ENCODE results near the gene G2E3. TPM values are rescaled to one million over a fixed set of nuclear protein-coding genes. Genes with fewer than 3 reads are reported as not detected.

Gene G2E3, protein sequence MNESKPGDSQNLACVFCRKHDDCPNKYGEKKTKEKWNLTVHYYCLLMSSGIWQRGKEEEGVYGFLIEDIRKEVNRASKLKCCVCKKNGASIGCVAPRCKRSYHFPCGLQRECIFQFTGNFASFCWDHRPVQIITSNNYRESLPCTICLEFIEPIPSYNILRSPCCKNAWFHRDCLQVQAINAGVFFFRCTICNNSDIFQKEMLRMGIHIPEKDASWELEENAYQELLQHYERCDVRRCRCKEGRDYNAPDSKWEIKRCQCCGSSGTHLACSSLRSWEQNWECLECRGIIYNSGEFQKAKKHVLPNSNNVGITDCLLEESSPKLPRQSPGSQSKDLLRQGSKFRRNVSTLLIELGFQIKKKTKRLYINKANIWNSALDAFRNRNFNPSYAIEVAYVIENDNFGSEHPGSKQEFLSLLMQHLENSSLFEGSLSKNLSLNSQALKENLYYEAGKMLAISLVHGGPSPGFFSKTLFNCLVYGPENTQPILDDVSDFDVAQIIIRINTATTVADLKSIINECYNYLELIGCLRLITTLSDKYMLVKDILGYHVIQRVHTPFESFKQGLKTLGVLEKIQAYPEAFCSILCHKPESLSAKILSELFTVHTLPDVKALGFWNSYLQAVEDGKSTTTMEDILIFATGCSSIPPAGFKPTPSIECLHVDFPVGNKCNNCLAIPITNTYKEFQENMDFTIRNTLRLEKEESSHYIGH
- 7.0 and 34.6 TPM in 2 replicates for total RNA-seq

DNA sequence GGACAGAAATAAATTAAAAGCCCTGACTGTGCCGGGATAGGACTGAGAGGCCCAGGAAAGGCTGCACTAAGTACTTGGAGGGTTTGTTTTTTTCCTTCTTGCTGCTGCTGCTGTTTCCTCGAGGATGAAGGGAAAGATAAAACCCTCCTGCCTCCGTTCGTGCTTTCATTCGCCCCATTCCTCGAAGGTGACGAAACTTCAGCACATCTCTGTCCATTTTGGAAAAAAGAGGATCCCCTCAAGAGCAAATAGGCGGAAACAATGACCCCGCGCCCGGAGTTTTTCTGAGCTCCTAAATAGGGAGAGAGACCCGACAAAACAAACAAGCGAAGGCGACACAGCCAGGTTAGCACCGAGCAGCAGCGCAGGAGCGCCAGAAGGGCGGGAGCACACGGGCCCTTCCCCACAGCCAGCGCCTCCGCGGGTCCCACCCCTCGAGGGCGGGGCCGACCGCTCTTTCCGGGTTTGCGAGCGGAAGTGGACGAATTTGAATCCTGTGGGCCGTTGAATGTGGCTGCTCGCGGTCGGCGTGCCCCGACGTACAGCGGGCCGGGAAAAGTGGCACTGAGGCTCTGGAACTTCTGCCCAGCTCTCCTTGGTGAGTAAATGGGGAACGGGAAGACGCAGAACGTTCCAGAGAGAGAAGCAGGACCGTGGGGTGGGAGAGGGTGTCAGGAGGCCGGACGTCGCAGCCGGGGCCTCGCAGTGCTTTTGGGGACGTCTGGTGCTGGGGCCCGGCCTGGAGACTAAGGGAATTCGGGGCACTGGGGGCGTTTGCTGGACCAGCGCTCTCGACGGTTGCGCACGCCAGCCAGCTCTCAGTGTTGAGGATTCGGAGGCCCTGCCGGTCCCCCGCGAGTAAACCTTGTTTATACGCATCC is at the start of gene G2E3:
TSS of gene G2E3 (plus strand) at position 484 of the 881 bp plus-strand sequence. CDS start 21,922 bp downstream, outside the sequence.

DNA sequence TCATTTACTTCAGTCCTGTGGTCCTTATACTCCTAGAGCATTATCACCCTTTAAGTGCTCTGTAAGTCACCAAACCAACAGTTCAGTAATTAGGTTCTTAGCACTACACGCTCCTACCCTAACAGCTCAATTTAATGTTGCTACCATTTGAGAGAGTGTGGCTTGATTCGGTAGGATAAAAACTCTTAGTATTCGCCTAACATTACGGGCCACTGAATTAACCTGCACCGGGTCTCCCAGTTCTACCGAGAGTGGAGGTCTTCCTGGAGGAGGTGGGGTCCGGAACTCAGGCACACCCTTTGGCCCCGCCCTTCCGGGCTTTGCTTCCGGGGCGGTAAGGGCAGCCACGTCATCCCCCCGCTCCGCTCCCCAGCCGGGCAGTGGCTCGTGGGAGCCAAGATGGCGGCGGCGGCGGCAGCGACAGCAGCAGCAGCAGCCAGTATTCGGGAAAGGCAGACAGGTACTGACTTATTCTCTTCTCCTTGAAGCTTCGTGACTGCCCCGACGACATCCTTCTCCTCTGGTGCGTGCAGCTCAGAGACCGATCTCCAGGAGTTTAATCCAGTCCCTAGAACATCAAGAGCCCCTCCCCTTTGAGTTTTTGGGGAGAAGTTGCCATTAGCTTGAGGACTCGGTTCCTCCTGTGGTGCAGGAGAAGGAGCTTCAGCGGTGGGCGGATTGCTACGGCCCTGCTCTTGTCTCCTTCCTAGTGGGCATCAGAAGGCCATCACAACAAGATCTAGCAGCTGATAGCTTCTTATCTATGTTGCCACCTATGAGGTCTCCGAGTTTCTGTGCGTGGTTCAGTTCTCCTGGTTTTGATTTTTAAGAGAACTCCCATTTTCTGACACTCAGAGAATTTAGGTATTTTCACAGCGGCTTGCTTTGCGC is 63.2 kb downstream of the G2E3 start, which contains the start of gene SCFD1:
TSS of gene SCFD1 (plus strand) at position 380 of the 891 bp plus-strand sequence. CDS start at position 400, 20 bp downstream.

Small RNA genes lying within 50 kb of the gene (small RNA-seq; reads per million reads assigned to genes)
- not detected for gene RF02271 (ENCODE audit: low replicate concordance)

Other genes with a start within 250 kb of the G2E3 start
- gene SCFD1, start 63.2 kb downstream of the G2E3 start, total RNA-seq: 122 and 124 TPM in 2 replicates

Data from placental pericyte (primary cell).